ENCODE results near the gene TLE1. TPM values are rescaled to one million over a fixed set of nuclear protein-coding genes. Genes with fewer than 3 reads are reported as not detected.

Gene TLE1
- total RNA-seq, 1 donor from 2014 or later: 40.0 TPM

GRCh38 chr9:81573415-81574321, 115.7 kb downstream of the TLE1 start:
- TF ChIP-seq, protein P1, sequence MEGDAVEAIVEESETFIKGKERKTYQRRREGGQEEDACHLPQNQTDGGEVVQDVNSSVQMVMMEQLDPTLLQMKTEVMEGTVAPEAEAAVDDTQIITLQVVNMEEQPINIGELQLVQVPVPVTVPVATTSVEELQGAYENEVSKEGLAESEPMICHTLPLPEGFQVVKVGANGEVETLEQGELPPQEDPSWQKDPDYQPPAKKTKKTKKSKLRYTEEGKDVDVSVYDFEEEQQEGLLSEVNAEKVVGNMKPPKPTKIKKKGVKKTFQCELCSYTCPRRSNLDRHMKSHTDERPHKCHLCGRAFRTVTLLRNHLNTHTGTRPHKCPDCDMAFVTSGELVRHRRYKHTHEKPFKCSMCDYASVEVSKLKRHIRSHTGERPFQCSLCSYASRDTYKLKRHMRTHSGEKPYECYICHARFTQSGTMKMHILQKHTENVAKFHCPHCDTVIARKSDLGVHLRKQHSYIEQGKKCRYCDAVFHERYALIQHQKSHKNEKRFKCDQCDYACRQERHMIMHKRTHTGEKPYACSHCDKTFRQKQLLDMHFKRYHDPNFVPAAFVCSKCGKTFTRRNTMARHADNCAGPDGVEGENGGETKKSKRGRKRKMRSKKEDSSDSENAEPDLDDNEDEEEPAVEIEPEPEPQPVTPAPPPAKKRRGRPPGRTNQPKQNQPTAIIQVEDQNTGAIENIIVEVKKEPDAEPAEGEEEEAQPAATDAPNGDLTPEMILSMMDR (IDR thresholded peaks at IDR 0.05; ENCODE audit: insufficient read depth, low read length, severe bottlenecking): no peak
- no peak for FAIRE-seq
- DNase-seq (ENCODE audit: low read depth): no peak
- Histone ChIP-seq H3K27me3 (ENCODE audit: control insufficient read depth, insufficient read depth, low read length) (no peaks in the 10 kb centered on the region), H3K4me3 (ENCODE audit: low read depth, low read length) (no peak overlapping the region), H3K36me3 (ENCODE audit: control insufficient read depth, insufficient read depth, low read length) (no peaks in the 10 kb centered on the region)

- DNase-seq (ENCODE audit: low read depth) (no peak), FAIRE-seq (no peak)
- TF ChIP-seq, protein P1 (IDR thresholded peaks at IDR 0.05; ENCODE audit: insufficient read depth, low read length, severe bottlenecking): no peak
- H3K27me3 ChIP-seq (ENCODE audit: control insufficient read depth, insufficient read depth, low read length): no peaks in the 10 kb centered on the region
- H3K4me3 ChIP-seq (ENCODE audit: low read depth, low read length): no peak overlapping the region
- no peaks in the 10 kb centered on the region for H3K36me3 ChIP-seq (ENCODE audit: control insufficient read depth, insufficient read depth, low read length)
Measured at GRCh38 chr9:81570083-81570482, 119.3 kb downstream of the TLE1 start.

DNA sequence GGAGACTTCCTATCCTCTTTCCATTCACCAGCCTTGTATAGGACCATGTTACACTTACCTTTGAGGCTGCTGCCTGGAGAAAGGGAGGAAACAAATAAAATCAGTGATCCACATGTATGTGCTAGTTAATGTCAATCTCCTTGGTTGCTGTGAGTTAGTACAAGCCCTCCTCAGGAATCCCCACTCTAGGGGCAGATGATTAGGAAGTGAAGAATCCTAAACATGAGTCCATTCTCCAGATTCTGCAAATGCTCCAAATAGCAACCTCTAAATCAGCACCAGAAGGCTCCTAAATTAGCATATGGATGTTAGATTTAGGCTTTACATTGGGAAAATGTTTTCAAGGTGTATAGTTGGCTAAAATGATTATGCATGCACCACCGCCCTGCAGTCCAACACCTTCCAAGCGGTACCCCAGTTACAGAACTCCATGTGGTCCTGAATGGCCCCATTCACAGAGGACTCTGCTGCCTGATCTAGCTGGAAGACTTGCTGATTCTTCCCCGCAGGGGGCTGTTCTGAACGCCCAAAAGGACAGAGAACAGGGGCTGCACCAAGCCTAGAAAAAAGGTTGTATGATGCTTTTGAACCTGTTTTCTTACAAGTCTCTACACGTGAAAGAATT, 123.2 kb downstream of the TLE1 start:
- Histone ChIP-seq H3K4me3 (ENCODE audit: low read depth, low read length) (no peak overlapping the region), H3K27me3 (ENCODE audit: control insufficient read depth, insufficient read depth, low read length) (no peaks in the 10 kb centered on the region), H3K36me3 (ENCODE audit: control insufficient read depth, insufficient read depth, low read length) (no peaks in the 10 kb centered on the region)
- DNase-seq (ENCODE audit: low read depth): no peak
- TF ChIP-seq, protein P1 (IDR thresholded peaks at IDR 0.05; ENCODE audit: insufficient read depth, low read length, severe bottlenecking): no peak
- FAIRE-seq: no peak

- no peak for DNase-seq (ENCODE audit: low read depth)
- Histone ChIP-seq H3K27me3 (ENCODE audit: control insufficient read depth, insufficient read depth, low read length) (no peaks in the 10 kb centered on the region), H3K36me3 (ENCODE audit: control insufficient read depth, insufficient read depth, low read length) (no peaks in the 10 kb centered on the region), H3K4me3 (ENCODE audit: low read depth, low read length) (no peak overlapping the region)
- no peak for FAIRE-seq
- TF ChIP-seq, protein P1 (IDR thresholded peaks at IDR 0.05; ENCODE audit: insufficient read depth, low read length, severe bottlenecking): no peak
Measured at GRCh38 chr9:81565609-81566008, 123.7 kb downstream of the TLE1 start.

GRCh38 chr9:81565144-81565543, 124.2 kb downstream of the TLE1 start:
- DNase-seq (ENCODE audit: low read depth) (no peak), FAIRE-seq (no peak)
- no peaks in the 10 kb centered on the region for H3K36me3 ChIP-seq (ENCODE audit: control insufficient read depth, insufficient read depth, low read length)
- H3K27me3 ChIP-seq (ENCODE audit: control insufficient read depth, insufficient read depth, low read length): no peaks in the 10 kb centered on the region
- H3K4me3 ChIP-seq (ENCODE audit: low read depth, low read length): no peak overlapping the region
- TF ChIP-seq, protein P1 (IDR thresholded peaks at IDR 0.05; ENCODE audit: insufficient read depth, low read length, severe bottlenecking): no peak
